Measurements from ENCODE around the gene RAB9A.

GRCh38 chrX:13651150-13651549 lies 37.8 kb upstream of the RAB9A start:
- TF ChIP-seq POLR2AphosphoS5 (IDR thresholded peaks at IDR 0.05; ENCODE audit: borderline replicate concordance, low read depth, low read length) (no peak), EZH2 (IDR thresholded peaks at IDR 0.05) (no peak), FOXP2 (optimal IDR thresholded peaks at IDR 0.05; ENCODE audit: control extremely low read depth, extremely low read length, insufficient read depth) (no peak)
